ENCODE results near the gene WDR73. TPM values are rescaled to one million over a fixed set of nuclear protein-coding genes. Genes with fewer than 3 reads are reported as not detected.
A peak's percentile ranks its signal among the peaks of the same experiment; 100 is the strongest.
"Not testable (repeated sequence)": the region's sequence is repeated elsewhere in the genome, so short reads cannot be mapped to it uniquely, and the experiment has no call there.

WDR73 gene
- total RNA-seq, 1 donor from 2014 or later = 29.5 TPM

DNA sequence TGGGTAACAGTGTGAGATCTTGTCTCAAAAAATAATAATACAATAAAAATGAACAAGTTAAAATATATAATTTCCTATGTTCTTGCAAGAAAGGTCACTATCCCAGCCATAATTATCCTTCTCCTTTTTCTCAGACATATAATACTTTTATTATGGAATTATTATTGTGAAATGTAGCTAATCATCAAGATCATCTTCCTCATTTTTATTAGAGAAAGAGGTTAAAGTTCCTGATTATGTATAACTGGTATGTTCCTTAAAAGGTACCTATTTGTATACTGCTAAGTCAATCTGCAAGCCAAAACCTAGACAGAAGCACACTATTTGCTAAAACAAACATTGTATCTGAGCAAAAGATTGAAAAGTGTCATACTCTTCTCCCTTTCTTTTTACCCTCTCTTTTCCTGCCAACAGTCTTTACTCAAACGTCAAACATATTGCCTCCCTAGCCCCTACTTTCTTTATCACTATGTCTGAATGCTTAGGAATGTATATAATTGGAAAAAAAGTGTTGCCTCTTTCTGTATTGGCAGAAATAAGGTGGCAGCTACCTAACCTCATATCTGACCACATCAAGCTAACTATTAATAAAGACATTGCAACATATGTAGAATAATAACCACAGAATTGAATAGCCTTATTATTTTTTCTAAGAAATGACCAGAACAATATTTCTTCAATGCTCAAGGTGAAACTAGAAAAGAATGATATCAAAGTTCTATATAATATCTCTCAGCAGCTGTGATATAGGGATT lies 43.3 kb upstream of the WDR73 start:
- no peaks in the 10 kb centered on the region for H3K9me3 Mint-ChIP-seq (ENCODE audit: unreplicated experiment)
- H3K27ac Mint-ChIP-seq (ENCODE audit: unreplicated experiment) = no peak overlapping the region

DNA sequence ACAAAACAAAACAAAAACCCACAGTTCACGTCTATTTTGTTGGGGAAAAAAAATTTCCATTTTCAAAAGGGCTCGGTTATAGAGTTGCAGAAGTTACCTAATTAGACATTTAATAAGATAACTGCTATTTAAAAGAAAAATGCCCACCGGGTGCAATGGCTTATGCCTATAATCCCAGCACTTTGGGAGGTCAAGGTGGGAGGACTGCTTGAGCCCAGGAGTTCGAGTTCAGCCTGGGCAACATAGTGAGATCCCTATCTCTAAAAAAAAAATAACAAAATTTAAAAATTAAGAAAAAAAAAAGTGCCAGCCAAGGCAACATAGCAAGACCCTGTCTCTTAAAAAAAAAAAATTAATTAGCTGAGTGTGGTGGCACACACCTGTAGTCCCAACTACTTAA lies 42.7 kb upstream of the WDR73 start:
- DNase-seq (ENCODE audit: low spot score) = no peak
- Mint-ChIP-seq H3K4me3 (ENCODE audit: unreplicated experiment) (no peak overlapping the region), H3K27ac (ENCODE audit: unreplicated experiment) (no peak overlapping the region), H3K9me3 (ENCODE audit: unreplicated experiment) (no peaks in the 10 kb centered on the region), H3K4me1 (ENCODE audit: unreplicated experiment) (no peaks in the 10 kb centered on the region), H3K36me3 (ENCODE audit: low read depth, unreplicated experiment) (no peaks in the 10 kb centered on the region), H3K27me3 (ENCODE audit: unreplicated experiment) (no peaks in the 10 kb centered on the region)
- TF ChIP-seq, protein P1, sequence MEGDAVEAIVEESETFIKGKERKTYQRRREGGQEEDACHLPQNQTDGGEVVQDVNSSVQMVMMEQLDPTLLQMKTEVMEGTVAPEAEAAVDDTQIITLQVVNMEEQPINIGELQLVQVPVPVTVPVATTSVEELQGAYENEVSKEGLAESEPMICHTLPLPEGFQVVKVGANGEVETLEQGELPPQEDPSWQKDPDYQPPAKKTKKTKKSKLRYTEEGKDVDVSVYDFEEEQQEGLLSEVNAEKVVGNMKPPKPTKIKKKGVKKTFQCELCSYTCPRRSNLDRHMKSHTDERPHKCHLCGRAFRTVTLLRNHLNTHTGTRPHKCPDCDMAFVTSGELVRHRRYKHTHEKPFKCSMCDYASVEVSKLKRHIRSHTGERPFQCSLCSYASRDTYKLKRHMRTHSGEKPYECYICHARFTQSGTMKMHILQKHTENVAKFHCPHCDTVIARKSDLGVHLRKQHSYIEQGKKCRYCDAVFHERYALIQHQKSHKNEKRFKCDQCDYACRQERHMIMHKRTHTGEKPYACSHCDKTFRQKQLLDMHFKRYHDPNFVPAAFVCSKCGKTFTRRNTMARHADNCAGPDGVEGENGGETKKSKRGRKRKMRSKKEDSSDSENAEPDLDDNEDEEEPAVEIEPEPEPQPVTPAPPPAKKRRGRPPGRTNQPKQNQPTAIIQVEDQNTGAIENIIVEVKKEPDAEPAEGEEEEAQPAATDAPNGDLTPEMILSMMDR (IDR thresholded peaks at IDR 0.05; ENCODE audit: unreplicated experiment) = no peak

More for the DNA sequence above, 43.3 kb upstream of the WDR73 start:
- DNase-seq (ENCODE audit: low spot score) = no peak
- Mint-ChIP-seq H3K36me3 (ENCODE audit: low read depth, unreplicated experiment) (no peaks in the 10 kb centered on the region), H3K4me3 (ENCODE audit: unreplicated experiment) (no peak overlapping the region), H3K4me1 (ENCODE audit: unreplicated experiment) (no peaks in the 10 kb centered on the region), H3K27me3 (ENCODE audit: unreplicated experiment) (no peaks in the 10 kb centered on the region)
- TF ChIP-seq, protein P1 (IDR thresholded peaks at IDR 0.05; ENCODE audit: unreplicated experiment) = no peak

DNA sequence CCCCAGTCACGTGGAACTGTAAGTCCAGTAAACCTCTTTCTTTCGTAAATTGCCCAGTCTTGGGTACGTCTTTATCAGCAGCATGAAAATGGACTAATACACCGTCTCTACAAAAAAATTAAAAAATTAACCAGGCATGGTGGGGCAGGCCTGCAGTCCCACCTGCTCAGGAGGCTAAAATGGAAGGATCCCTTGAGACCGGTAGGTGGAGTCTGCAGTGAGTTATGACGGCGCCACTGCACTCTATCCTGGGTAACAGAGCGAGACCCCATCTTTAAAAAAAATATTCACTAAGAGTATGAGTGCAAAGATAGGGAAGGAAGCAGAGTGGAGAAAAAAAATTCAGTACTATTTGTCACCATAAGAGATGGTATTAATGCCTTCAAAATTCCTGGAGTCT lies 36.3 kb upstream of the WDR73 start:
- DNase-seq (ENCODE audit: low spot score) = no peak
- TF ChIP-seq, protein P1 (IDR thresholded peaks at IDR 0.05; ENCODE audit: unreplicated experiment) = no peak
- Mint-ChIP-seq H3K4me3 (ENCODE audit: unreplicated experiment) (peak overlapping the region; percentile 74), H3K27ac (ENCODE audit: unreplicated experiment) (no peak overlapping the region), H3K9me3 (ENCODE audit: unreplicated experiment) (no peaks in the 10 kb centered on the region), H3K4me1 (ENCODE audit: unreplicated experiment) (no peaks in the 10 kb centered on the region), H3K27me3 (ENCODE audit: unreplicated experiment) (no peaks in the 10 kb centered on the region), H3K36me3 (ENCODE audit: low read depth, unreplicated experiment) (peaks cover 12% of the 10 kb centered on the region)

DNA sequence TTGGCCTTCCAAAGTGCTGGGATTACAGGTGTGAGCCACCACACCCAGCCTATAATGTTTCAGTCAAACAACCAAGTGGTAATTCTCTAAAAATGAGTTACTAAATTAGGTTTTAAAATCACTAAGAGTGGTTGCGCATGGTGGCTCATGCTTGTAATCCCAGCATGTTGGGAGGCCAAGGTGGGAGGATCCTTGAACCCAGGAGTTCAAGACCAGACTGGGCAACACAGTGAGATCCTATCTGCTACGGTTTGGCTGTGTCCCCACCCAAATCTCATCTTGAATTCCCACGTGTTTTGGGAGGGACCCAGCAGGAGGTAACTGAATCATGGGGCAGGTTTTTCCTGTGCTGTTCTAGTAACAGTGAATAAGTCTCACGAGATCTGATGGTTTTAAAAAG lies 35.8 kb upstream of the WDR73 start:
- peaks cover 12% of the 10 kb centered on the region for H3K36me3 Mint-ChIP-seq (ENCODE audit: low read depth, unreplicated experiment)
- no peak for DNase-seq (ENCODE audit: low spot score)
- peak overlapping the region; percentile 74 for H3K4me3 Mint-ChIP-seq (ENCODE audit: unreplicated experiment)
- no peaks in the 10 kb centered on the region for H3K27me3 Mint-ChIP-seq (ENCODE audit: unreplicated experiment)
- no peaks in the 10 kb centered on the region for H3K9me3 Mint-ChIP-seq (ENCODE audit: unreplicated experiment)
- no peaks in the 10 kb centered on the region for H3K4me1 Mint-ChIP-seq (ENCODE audit: unreplicated experiment)
- no peak overlapping the region for H3K27ac Mint-ChIP-seq (ENCODE audit: unreplicated experiment)
- TF ChIP-seq, protein P1 (IDR thresholded peaks at IDR 0.05; ENCODE audit: unreplicated experiment) = no peak

DNA sequence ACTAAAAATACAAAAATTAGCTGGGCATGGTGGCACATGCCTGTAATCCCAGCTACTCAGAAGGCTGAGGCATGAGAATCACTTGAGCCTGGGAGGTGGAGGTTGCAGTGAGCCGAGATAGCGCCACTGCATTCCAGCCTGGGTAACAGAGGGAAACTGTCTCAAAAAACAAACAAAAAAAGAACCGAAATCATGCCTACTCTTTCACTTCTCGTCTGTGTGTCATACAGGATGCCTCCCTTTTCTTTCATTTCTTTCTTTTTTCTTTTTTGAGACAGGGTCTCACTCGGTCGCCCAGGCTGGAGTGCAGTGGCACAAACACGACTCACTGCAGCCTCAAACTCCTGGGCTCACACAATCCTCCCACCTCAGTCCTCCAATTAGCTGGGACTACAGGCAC lies 32.4 kb upstream of the WDR73 start:
- H3K27ac Mint-ChIP-seq (ENCODE audit: unreplicated experiment); H3K9me3 Mint-ChIP-seq (ENCODE audit: unreplicated experiment); DNase-seq (ENCODE audit: low spot score); H3K4me3 Mint-ChIP-seq (ENCODE audit: unreplicated experiment); H3K27me3 Mint-ChIP-seq (ENCODE audit: unreplicated experiment): not testable (repeated sequence)
- H3K36me3 Mint-ChIP-seq (ENCODE audit: low read depth, unreplicated experiment) = peaks cover 17% of the 10 kb centered on the region
- peaks cover 10% of the 10 kb centered on the region for H3K4me1 Mint-ChIP-seq (ENCODE audit: unreplicated experiment)
